HepG2 (cell line): ENCODE data around the gene GSTM2. TPM values are rescaled to one million over a fixed set of nuclear protein-coding genes. Genes with fewer than 3 reads are reported as not detected.

Experiments
- ARID2 ChIP-seq: sonication (generic); formaldehyde crosslinking; IDR thresholded peaks from 2 replicates; pipeline ENCODE4 v1.8.1; 2022; ENCODE audit warnings: mild to moderate bottlenecking, missing genetic modification reagents, borderline replicate concordance
- NFIB ChIP-seq: sonication (generic); formaldehyde crosslinking; IDR thresholded peaks from 2 replicates; pipeline ENCODE4 v1.9.0; 2021; ENCODE audit warnings: missing genetic modification reagents, mild to moderate bottlenecking, borderline replicate concordance
- RFX1 ChIP-seq: fragments of 450-650 bp; IDR thresholded peaks from 2 replicates; pipeline ENCODE4 v1.6.1; 2017
- ZC3H13 ChIP-seq: sonication (generic); formaldehyde crosslinking; IDR thresholded peaks from 2 replicates; pipeline ENCODE4 v1.8.1; 2023; ENCODE audit warnings: mild to moderate bottlenecking, missing genetic modification reagents, moderate library complexity
- ZNF264 ChIP-seq: sonication (generic); formaldehyde crosslinking; IDR thresholded peaks from 2 replicates; pipeline ENCODE4 v1.4.0; 2020; ENCODE audit warnings: missing genetic modification reagents
- ZNF451 ChIP-seq: sonication (generic); formaldehyde crosslinking; IDR thresholded peaks from 2 replicates; pipeline ENCODE4 v1.5.0; 2020; ENCODE audit warnings: mild to moderate bottlenecking, missing genetic modification reagents
- polyA plus RNA-seq, 8 experiments: library from polyadenylated mRNA; depleted of rRNA in 3 of 8; stranded (reverse) in 7 of 8; unstranded in 1 of 8; fragments of >200 nt; fragmentation: Illumina TruSeq in 4 of 8; extraction: Trizol in 4 of 8; gene quantifications; 2 replicates each; pipeline versions ENCODE4 v1.2.1 to v1.2.3, GENCODE V29; 2011 to 2016; ENCODE audit warnings: low read depth in 4 of 8, missing spikeins in 1 of 8, mixed read lengths in 1 of 8; ENCODE audit not compliant: insufficient read depth in 1 of 8
- total RNA-seq, 5 experiments: library from RNA; depleted of rRNA; stranded (reverse); fragments of >200 nt; fragmentation: Illumina TruSeq; extraction: Trizol; gene quantifications; 2 replicates each; pipeline ENCODE4 v1.2.3, GENCODE V29; 2016; ENCODE audit warnings: low read depth in 1 of 5
- TF ChIP-seq, protein P1 (sequence below): sonication (generic); formaldehyde crosslinking; IDR thresholded peaks from 2 replicates; pipeline ENCODE4 v1.4.0; 2020; ENCODE audit warnings: missing genetic modification reagents, borderline replicate concordance
- TF ChIP-seq, protein P2 (sequence below): sonication (generic); formaldehyde crosslinking; IDR thresholded peaks from 2 replicates; pipeline ENCODE4 v1.8.1; 2023; ENCODE audit warnings: mild to moderate bottlenecking, inconsistent platforms, moderate library complexity, missing genetic modification reagents, borderline replicate concordance
- TF ChIP-seq, protein P3 (sequence below): sonication (generic); formaldehyde crosslinking; IDR thresholded peaks from 2 replicates; pipeline ENCODE4 v1.4.0; 2020; ENCODE audit warnings: missing genetic modification reagents, borderline replicate concordance
- TF ChIP-seq, protein P4 (sequence below): sonication (generic); formaldehyde crosslinking; conservative IDR thresholded peaks from 2 replicates; pipeline ENCODE4 v1.8.0; 2022; ENCODE audit warnings: mild to moderate bottlenecking, moderate library complexity, missing genetic modification reagents
- TF ChIP-seq, protein P5 (sequence below): sonication (generic); formaldehyde crosslinking; IDR thresholded peaks from 2 replicates; pipeline ENCODE4 v1.4.0; 2020; ENCODE audit warnings: missing genetic modification reagents

GSTM2 gene
- total and polyA plus RNA-seq, 2 of the 13 experiments (the other 11 are each of a cell fraction or from before 2014, with no cell fraction given): 7.0 to 15.0 TPM

DNA sequence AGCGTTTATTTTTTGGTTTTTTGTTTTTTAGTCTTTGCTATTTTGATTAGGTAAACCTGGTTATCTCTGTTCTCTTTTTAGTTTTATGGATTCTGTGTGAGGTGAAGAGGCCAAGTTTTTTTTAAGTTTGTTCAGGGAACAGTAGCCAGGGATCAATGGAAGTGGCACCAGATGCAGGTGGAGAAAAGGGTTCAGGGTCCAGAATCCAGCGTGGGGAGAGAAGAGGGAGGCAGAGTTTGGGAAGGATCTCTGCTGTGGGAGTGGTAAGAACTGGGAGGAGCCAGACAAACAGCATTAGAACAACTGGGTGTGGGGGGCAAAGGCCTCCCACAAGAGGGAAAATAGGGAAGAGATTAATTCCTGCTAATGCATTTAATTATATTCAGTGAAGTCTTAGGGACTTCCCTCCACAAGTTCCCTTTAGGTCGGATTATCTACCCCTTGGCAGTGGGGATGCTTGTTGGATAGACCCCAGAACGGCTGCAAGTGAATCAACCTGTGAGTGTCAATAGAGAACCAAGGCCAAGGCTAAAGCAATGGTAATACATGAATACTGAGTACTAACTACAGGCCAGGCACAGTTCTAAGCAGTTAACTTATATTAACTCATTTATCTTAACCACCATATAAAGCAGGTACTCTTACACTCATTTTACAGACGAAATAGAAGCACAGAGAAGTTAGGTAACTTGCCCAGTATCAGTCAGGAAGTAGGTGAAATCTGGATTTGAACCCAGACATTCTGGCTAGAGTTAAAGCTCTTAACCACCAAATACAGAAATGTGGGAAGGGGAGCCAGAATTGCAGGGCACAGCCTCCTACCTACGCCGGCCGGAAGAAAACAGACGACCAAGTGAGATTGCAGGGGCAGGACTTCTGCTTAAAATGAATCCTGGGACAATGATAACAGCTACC, 48.9 kb upstream of the GSTM2 start (continued):
- TF ChIP-seq, protein P1, sequence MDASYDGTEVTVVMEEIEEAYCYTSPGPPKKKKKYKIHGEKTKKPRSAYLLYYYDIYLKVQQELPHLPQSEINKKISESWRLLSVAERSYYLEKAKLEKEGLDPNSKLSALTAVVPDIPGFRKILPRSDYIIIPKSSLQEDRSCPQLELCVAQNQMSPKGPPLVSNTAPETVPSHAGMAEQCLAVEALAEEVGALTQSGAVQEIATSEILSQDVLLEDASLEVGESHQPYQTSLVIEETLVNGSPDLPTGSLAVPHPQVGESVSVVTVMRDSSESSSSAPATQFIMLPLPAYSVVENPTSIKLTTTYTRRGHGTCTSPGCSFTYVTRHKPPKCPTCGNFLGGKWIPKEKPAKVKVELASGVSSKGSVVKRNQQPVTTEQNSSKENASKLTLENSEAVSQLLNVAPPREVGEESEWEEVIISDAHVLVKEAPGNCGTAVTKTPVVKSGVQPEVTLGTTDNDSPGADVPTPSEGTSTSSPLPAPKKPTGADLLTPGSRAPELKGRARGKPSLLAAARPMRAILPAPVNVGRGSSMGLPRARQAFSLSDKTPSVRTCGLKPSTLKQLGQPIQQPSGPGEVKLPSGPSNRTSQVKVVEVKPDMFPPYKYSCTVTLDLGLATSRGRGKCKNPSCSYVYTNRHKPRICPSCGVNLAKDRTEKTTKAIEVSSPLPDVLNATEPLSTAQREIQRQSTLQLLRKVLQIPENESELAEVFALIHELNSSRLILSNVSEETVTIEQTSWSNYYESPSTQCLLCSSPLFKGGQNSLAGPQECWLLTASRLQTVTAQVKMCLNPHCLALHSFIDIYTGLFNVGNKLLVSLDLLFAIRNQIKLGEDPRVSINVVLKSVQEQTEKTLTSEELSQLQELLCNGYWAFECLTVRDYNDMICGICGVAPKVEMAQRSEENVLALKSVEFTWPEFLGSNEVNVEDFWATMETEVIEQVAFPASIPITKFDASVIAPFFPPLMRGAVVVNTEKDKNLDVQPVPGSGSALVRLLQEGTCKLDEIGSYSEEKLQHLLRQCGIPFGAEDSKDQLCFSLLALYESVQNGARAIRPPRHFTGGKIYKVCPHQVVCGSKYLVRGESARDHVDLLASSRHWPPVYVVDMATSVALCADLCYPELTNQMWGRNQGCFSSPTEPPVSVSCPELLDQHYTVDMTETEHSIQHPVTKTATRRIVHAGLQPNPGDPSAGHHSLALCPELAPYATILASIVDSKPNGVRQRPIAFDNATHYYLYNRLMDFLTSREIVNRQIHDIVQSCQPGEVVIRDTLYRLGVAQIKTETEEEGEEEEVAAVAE (CRISPR knock-in tag): no peak
- no peak for TF ChIP-seq ZNF451 (CRISPR knock-in tag)
- no peak for TF ChIP-seq NFIB (CRISPR knock-in tag)
- no peak for TF ChIP-seq ZNF264 (CRISPR knock-in tag)
- TF ChIP-seq ZC3H13 (CRISPR knock-in tag): no peak
- no peak; the same call in 1 of the 2 replicates for TF ChIP-seq ARID2 (CRISPR knock-in tag)
- TF ChIP-seq, protein P2, sequence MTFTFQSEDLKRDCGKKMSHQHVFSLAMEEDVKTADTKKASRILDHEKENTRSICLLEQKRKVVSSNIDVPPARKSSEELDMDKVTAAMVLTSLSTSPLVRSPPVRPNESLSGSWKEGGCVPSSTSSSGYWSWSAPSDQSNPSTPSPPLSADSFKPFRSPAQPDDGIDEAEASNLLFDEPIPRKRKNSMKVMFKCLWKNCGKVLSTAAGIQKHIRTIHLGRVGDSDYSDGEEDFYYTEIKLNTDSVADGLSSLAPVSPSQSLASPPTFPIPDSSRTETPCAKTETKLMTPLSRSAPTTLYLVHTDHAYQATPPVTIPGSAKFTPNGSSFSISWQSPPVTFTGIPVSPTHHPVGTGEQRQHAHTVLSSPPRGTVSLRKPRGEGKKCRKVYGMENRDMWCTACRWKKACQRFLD (CRISPR knock-in tag): 0 out of 2 replicates have a peak, but pooled peaks have one; percentile 3
- TF ChIP-seq, protein P3, sequence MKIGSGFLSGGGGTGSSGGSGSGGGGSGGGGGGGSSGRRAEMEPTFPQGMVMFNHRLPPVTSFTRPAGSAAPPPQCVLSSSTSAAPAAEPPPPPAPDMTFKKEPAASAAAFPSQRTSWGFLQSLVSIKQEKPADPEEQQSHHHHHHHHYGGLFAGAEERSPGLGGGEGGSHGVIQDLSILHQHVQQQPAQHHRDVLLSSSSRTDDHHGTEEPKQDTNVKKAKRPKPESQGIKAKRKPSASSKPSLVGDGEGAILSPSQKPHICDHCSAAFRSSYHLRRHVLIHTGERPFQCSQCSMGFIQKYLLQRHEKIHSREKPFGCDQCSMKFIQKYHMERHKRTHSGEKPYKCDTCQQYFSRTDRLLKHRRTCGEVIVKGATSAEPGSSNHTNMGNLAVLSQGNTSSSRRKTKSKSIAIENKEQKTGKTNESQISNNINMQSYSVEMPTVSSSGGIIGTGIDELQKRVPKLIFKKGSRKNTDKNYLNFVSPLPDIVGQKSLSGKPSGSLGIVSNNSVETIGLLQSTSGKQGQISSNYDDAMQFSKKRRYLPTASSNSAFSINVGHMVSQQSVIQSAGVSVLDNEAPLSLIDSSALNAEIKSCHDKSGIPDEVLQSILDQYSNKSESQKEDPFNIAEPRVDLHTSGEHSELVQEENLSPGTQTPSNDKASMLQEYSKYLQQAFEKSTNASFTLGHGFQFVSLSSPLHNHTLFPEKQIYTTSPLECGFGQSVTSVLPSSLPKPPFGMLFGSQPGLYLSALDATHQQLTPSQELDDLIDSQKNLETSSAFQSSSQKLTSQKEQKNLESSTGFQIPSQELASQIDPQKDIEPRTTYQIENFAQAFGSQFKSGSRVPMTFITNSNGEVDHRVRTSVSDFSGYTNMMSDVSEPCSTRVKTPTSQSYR (CRISPR knock-in tag): no peak
- TF ChIP-seq RFX1: no peak
- TF ChIP-seq, protein P4, sequence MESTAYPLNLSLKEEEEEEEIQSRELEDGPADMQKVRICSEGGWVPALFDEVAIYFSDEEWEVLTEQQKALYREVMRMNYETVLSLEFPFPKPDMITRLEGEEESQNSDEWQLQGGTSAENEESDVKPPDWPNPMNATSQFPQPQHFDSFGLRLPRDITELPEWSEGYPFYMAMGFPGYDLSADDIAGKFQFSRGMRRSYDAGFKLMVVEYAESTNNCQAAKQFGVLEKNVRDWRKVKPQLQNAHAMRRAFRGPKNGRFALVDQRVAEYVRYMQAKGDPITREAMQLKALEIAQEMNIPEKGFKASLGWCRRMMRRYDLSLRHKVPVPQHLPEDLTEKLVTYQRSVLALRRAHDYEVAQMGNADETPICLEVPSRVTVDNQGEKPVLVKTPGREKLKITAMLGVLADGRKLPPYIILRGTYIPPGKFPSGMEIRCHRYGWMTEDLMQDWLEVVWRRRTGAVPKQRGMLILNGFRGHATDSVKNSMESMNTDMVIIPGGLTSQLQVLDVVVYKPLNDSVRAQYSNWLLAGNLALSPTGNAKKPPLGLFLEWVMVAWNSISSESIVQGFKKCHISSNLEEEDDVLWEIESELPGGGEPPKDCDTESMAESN: no peak
- TF ChIP-seq, protein P5, sequence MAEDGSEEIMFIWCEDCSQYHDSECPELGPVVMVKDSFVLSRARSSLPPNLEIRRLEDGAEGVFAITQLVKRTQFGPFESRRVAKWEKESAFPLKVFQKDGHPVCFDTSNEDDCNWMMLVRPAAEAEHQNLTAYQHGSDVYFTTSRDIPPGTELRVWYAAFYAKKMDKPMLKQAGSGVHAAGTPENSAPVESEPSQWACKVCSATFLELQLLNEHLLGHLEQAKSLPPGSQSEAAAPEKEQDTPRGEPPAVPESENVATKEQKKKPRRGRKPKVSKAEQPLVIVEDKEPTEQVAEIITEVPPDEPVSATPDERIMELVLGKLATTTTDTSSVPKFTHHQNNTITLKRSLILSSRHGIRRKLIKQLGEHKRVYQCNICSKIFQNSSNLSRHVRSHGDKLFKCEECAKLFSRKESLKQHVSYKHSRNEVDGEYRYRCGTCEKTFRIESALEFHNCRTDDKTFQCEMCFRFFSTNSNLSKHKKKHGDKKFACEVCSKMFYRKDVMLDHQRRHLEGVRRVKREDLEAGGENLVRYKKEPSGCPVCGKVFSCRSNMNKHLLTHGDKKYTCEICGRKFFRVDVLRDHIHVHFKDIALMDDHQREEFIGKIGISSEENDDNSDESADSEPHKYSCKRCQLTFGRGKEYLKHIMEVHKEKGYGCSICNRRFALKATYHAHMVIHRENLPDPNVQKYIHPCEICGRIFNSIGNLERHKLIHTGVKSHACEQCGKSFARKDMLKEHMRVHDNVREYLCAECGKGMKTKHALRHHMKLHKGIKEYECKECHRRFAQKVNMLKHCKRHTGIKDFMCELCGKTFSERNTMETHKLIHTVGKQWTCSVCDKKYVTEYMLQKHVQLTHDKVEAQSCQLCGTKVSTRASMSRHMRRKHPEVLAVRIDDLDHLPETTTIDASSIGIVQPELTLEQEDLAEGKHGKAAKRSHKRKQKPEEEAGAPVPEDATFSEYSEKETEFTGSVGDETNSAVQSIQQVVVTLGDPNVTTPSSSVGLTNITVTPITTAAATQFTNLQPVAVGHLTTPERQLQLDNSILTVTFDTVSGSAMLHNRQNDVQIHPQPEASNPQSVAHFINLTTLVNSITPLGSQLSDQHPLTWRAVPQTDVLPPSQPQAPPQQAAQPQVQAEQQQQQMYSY (CRISPR knock-in tag): no peak
